ENCODE measurements around the gene PRXL2C. TPM values are rescaled to one million over a fixed set of nuclear protein-coding genes. Genes with fewer than 3 reads are reported as not detected.

The PRXL2C gene
- total RNA-seq, 1 experiment from 2014 or later: 8.5 TPM

GRCh38 chr9:96618209-96619123 is 36.7 kb downstream of the PRXL2C start:
- H3K4me3 ChIP-seq: peak overlapping the region; percentile 88
- H3K4me2 ChIP-seq: peak overlapping the region; percentile 95
- no peak overlapping the region for H3K27ac ChIP-seq
- H3K36me3 ChIP-seq (ENCODE audit: low read depth): 0 out of 2 replicates have a peak, but pooled peaks cover 3% of the 10 kb centered on the region
- peak; percentile 37 to 57 for DNase-seq
- TF ChIP-seq CTCF (conservative IDR thresholded peaks at IDR 0.05) (no peak), EZH2 (IDR thresholded peaks at IDR 0.05; ENCODE audit: low read depth) (no peak)
- BruUV-seq (replicated peaks): no TSS peak
- CTCF ChIA-PET: interaction anchor here (0.9 kb wide), 1 partner anchor 37 kb away, joined by 4 read pairs; no protein-coding TSS in a partner anchor
- H2AFZ ChIP-seq: peak overlapping the region; percentile 82
- peaks cover 42% of the 10 kb centered on the region for H3K4me1 ChIP-seq (replicated peaks; ENCODE audit: insufficient read depth)
- H3K9me2 ChIP-seq (ENCODE audit: insufficient read depth): no peaks in the 10 kb centered on the region; the same call in 1 of the 2 replicates
- POLR2A ChIA-PET (ENCODE audit: unreplicated experiment): interaction anchor here (0.6 to 0.7 kb wide), 2 partner anchors 69 to 257 kb away, joined by 5 to 15 read pairs; no protein-coding TSS in a partner anchor
- no peaks in the 10 kb centered on the region for H3K9me3 ChIP-seq (ENCODE audit: insufficient read depth, low read depth)
- no peaks in the 10 kb centered on the region for H3K27me3 ChIP-seq (ENCODE audit: insufficient read depth, low read depth)
- peaks cover 10% of the 10 kb centered on the region for H4K20me1 ChIP-seq (ENCODE audit: insufficient read depth)
- peaks cover 52% of the 10 kb centered on the region for H3K79me2 ChIP-seq (ENCODE audit: low read depth)
- intact Hi-C loops (cut with micrococcal nuclease; ENCODE audit: unreplicated experiment): loop anchor here (1.0 kb wide), 1 partner anchor 52 kb away; no protein-coding TSS in a partner anchor
- H3F3A ChIP-seq (ENCODE audit: insufficient read depth, low read depth): peaks cover 26% of the 10 kb centered on the region

- H3K27ac ChIP-seq: no peak overlapping the region
- DNase-seq: no peak
- peaks cover 26% of the 10 kb centered on the region for H3F3A ChIP-seq (ENCODE audit: insufficient read depth, low read depth)
- H3K9me3 ChIP-seq (ENCODE audit: insufficient read depth, low read depth): no peaks in the 10 kb centered on the region
- H4K20me1 ChIP-seq (ENCODE audit: insufficient read depth): peaks cover 10% of the 10 kb centered on the region
- no peak overlapping the region; the same call in 1 of the 2 replicates for H2AFZ ChIP-seq
- BruUV-seq (replicated peaks): TSS peak; percentile 39
- H3K4me1 ChIP-seq (replicated peaks; ENCODE audit: insufficient read depth): peaks cover 45% of the 10 kb centered on the region
- 0 out of 2 replicates have a peak, but pooled peaks cover 3% of the 10 kb centered on the region for H3K36me3 ChIP-seq (ENCODE audit: low read depth)
- TF ChIP-seq EZH2 (IDR thresholded peaks at IDR 0.05; ENCODE audit: low read depth) (no peak), CTCF (conservative IDR thresholded peaks at IDR 0.05) (no peak)
- no peaks in the 10 kb centered on the region for H3K27me3 ChIP-seq (ENCODE audit: insufficient read depth, low read depth)
- intact Hi-C loops (cut with micrococcal nuclease; ENCODE audit: unreplicated experiment): no loop called here
- H3K79me2 ChIP-seq (ENCODE audit: low read depth): peaks cover 60% of the 10 kb centered on the region
- H3K4me2 ChIP-seq: peak overlapping the region; percentile 95
- H3K9me2 ChIP-seq (ENCODE audit: insufficient read depth): no peaks in the 10 kb centered on the region; the same call in 1 of the 2 replicates
- peak overlapping the region; percentile 88; the same call in 1 of the 2 replicates for H3K4me3 ChIP-seq
- POLR2A ChIA-PET (ENCODE audit: unreplicated experiment): no interaction called here
- CTCF ChIA-PET: no interaction called here
Observed at GRCh38 chr9:96617439-96618185, 37.5 kb downstream of the PRXL2C start.

GRCh38 chr9:96616817-96617438 is 38.2 kb downstream of the PRXL2C start:
- Histone ChIP-seq H3K79me2 (ENCODE audit: low read depth) (peaks cover 67% of the 10 kb centered on the region), H3K9me3 (ENCODE audit: insufficient read depth, low read depth) (no peaks in the 10 kb centered on the region)

More at GRCh38 chr9:96616817-96617438, 38.2 kb downstream of the PRXL2C start:
- H3K4me2 ChIP-seq: peak overlapping the region; percentile 95
- peaks cover 51% of the 10 kb centered on the region for H3K4me1 ChIP-seq (replicated peaks; ENCODE audit: insufficient read depth)
- CTCF ChIA-PET: no interaction called here
- intact Hi-C loops (cut with micrococcal nuclease; ENCODE audit: unreplicated experiment): no loop called here
- no peak for DNase-seq
- POLR2A ChIA-PET (ENCODE audit: unreplicated experiment): interaction anchor here (0.5 kb wide), 1 partner anchor 34 kb away, joined by 3 read pairs; no protein-coding TSS in a partner anchor
- H3K27me3 ChIP-seq (ENCODE audit: insufficient read depth, low read depth): no peaks in the 10 kb centered on the region
- H3K36me3 ChIP-seq (ENCODE audit: low read depth): 0 out of 2 replicates have a peak, but pooled peaks cover 3% of the 10 kb centered on the region
- H4K20me1 ChIP-seq (ENCODE audit: insufficient read depth): peaks cover 10% of the 10 kb centered on the region
- BruUV-seq (replicated peaks): no TSS peak
- no peak for TF ChIP-seq CTCF (conservative IDR thresholded peaks at IDR 0.05)
- no peak for TF ChIP-seq EZH2 (IDR thresholded peaks at IDR 0.05; ENCODE audit: low read depth)
- H3K9me2 ChIP-seq (ENCODE audit: insufficient read depth): no peaks in the 10 kb centered on the region; the same call in 1 of the 2 replicates
- H3K27ac ChIP-seq: no peak overlapping the region
- H2AFZ ChIP-seq: no peak overlapping the region
- peaks cover 30% of the 10 kb centered on the region for H3F3A ChIP-seq (ENCODE audit: insufficient read depth, low read depth)
- no peak overlapping the region for H3K4me3 ChIP-seq
